Umbilical cord (tissue), 2 donors: ENCODE measurements around the gene ARPP21. TPM values are rescaled to one million over a fixed set of nuclear protein-coding genes. Genes with fewer than 3 reads are reported as not detected.
A peak's percentile ranks its signal among the peaks of the same experiment; 100 is the strongest.

Experiments used
- DNase-seq: peaks from one replicate; pipeline ENCODE4 v3.0.0-alpha.2; 2015; ENCODE audit warnings: low spot score
- total RNA-seq: library from RNA; depleted of rRNA; stranded (reverse); fragments of >200 nt; gene quantifications from one replicate; pipeline ENCODE4 v1.2.3, GENCODE V29; 2014; ENCODE audit warnings: low replicate concordance; ENCODE audit not compliant: insufficient read depth

ARPP21 gene
- total RNA-seq, 1 donor from 2014 or later = 17.8 TPM

DNA sequence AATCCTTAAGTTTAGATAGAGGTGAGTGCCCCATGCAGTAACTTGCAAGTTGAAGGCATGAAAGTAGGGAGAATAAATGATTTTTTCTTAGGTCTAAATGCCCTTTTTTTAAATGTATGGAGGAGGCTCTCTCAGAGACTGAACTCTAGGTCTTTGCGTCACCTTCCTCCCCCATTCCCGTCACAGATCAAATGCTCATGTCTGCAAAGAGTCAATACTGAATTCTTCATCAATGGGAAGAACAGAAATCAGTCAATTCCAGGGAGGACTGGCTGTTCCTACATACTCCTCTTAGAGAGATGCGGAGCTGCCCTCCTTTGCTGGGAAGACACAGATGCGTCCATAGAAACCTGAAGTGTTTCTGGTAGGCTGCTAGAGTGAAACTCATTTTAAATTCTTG, 98.2 kb downstream of the ARPP21 start:
- DNase-seq = no peak

- no peak for DNase-seq
Observed at GRCh38 chr3:35737934-35738706, 98.8 kb downstream of the ARPP21 start.

DNA sequence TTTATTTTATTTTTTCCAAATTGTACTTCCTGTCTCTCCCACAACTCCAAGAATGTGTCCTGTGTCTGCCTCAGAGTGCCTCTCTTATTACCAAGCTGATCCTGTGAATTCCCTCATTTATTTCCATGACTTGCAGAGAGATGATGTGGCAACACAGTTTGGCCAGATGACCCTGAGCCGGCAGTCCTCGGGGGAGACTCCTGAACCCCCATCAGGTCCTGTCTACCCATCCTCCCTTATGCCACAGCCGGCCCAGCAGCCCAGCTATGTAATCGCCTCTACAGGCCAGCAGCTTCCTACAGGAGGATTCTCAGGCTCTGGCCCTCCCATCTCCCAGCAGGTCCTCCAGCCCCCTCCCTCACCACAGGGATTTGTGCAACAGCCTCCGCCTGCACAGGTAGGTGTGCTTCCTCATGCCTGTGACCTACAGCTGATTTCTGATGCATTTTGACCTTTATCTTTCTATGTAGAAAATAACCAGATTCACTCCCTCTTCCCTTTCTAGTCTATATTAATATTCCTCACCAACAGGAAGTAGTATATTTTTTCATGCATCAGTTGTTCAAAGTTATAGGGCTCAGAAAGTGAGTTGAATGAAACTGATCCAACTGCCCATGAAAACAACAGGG, 100.0 kb downstream of the ARPP21 start:
- no peak for DNase-seq

DNA sequence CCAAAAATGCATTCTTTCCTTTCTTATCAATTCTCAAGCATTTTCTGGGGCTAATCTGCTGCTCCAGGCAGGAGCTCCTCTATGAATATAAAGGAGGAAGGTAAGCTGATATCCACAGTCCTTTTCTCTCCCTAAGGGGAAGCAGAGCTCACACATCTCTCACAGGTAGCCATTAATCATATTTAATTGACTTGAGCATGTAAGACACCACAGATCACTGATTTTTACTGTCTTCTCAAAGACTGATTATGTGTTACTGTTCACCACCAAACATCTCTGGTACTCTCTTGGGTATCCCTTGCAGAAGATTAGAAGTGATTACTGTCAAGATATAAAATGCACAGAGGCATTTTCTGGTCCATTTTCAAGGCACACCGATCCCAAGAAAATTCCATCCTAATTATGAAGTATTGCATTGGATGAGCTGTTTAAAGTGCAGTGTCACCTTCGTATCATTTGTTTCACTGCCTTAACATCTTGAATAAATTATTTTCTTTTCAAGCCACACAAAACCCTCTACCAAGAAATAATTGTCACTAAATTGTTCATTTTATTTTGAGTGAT, 100.7 kb downstream of the ARPP21 start:
- DNase-seq = no peak

DNA sequence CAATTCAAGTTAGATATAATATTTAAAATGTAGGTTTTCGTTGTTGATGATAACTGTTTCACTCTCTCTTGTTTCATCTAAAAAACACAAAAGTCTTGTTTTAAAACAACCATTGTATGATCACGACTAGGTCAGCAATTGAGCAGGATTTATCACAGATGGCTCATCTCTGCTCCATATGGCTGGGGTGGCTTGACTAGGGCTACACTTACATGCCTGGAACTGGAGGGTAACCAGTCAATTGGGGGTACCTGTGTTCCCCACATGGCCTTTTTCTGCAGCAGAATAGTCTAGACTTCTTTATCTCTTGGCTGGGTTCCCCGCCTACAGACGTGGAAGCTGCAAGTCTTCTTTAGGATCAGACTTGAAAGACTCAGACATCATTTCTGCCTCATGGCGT, 103.9 kb downstream of the ARPP21 start:
- DNase-seq = no peak

GRCh38 chr3:35744419-35744818, 105.1 kb downstream of the ARPP21 start:
- DNase-seq = peak; percentile 20

DNA sequence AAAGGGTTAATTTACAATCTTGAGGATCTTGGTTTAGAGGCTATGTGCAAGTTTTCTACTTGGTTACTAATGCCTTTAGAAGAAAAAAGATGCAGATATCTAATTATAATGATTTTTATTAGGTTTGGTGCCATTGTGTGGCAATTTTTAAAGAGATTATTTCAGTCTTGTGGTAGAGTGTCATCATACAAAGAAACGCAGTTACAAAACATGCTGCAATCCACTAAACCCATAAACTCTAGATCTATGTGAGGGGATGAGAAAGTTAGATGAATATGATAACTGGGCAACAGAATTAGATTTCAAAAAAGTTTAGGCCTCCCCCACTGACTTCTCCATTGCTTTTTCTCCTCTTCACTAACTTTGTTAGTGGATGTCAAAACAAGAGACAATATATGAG, 106.0 kb downstream of the ARPP21 start:
- no peak for DNase-seq

- DNase-seq = no peak
Observed at GRCh38 chr3:35745802-35746484, 106.6 kb downstream of the ARPP21 start.

- DNase-seq = no peak
Observed at GRCh38 chr3:35746492-35746891, 107.2 kb downstream of the ARPP21 start.

GRCh38 chr3:35748144-35748543, 108.8 kb downstream of the ARPP21 start:
- no peak for DNase-seq

GRCh38 chr3:35751207-35751606, 111.9 kb downstream of the ARPP21 start:
- DNase-seq = peak; percentile 63

GRCh38 chr3:35757991-35758757, 118.8 kb downstream of the ARPP21 start:
- no peak for DNase-seq

DNA sequence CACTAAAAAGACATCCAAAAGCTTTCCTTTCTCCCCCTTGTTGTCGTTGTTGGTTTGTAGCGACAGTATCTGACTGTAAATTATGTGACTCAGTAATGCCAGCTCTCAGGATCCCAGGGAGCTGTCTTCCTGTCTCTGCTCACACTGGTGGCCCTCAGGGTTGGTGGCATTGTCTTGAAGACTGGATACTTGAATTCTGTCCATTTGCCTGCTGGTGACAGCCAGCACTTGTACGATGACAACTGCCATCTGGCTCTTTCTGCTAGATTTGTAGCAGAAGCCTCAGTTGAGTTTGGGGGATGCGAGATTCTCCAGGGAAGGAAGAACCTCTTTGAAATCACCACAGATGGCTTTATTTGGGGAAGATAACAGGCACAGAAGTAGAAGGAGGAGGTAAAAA, 120.8 kb downstream of the ARPP21 start:
- no peak for DNase-seq

GRCh38 chr3:35761311-35761710, 122.0 kb downstream of the ARPP21 start:
- no peak for DNase-seq

- DNase-seq = peak; percentile 91
Observed at GRCh38 chr3:35772381-35773015, 133.2 kb downstream of the ARPP21 start.

GRCh38 chr3:35773417-35773816, 134.1 kb downstream of the ARPP21 start:
- DNase-seq = no peak

- no peak for DNase-seq
Observed at GRCh38 chr3:35776346-35776745, 137.0 kb downstream of the ARPP21 start.

GRCh38 chr3:35777065-35777464, 137.7 kb downstream of the ARPP21 start:
- no peak for DNase-seq

- no peak for DNase-seq
Observed at GRCh38 chr3:35777563-35778554, 138.5 kb downstream of the ARPP21 start.

DNA sequence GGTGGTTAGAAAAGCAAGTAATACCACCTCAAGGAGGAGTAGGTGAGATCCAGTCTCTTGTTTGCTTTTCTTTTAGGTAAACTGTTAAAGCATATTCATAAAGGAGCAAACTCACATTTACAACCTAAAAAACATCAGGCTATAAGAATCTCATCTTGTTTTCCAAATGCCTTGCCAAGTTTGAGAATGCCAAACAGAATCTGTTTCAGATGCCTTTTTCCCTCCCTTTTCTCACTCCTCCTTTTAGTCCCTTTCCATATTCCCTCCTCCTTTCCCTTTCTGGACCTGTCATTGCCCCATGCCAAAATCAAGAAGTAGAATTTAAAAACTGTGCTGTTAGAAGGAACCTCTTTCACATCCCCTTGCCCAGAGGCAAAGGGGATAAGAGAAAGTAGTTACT, 140.3 kb downstream of the ARPP21 start:
- DNase-seq = no peak
